HG02973 (cell line): ENCODE measurements around the gene BTBD2.

Experiments
- ATAC-seq: cut with Tn5 transposase; IDR thresholded peaks from one replicate; pipeline ENCODE4 v1.9.1; 2021; ENCODE audit warnings: moderate library complexity; ENCODE audit not compliant: unreplicated experiment

The BTBD2 gene

DNA sequence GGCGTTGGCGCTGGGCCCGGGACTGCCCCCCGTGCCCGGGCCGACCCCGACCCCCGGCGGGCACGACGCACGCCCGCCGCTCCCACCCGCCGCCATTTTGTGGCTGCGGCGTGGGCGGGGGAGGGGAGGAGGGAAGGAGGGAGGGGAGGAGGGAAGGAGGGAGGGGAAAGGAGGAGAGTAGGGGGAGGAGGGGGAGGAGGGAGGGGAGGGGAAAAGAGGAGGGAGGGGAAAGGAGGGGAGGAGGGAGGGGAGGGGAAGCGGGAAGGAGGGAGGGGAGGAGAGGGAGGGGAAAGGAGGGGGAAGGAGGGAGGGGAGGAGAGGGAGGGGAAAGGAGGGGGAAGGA is at the start of gene BTBD2:
BTBD2 (minus strand) TSS at position 107 of the 343 bp plus-strand sequence; CDS start at position 96, 11 bp downstream.
- ATAC-seq: no peak

DNA sequence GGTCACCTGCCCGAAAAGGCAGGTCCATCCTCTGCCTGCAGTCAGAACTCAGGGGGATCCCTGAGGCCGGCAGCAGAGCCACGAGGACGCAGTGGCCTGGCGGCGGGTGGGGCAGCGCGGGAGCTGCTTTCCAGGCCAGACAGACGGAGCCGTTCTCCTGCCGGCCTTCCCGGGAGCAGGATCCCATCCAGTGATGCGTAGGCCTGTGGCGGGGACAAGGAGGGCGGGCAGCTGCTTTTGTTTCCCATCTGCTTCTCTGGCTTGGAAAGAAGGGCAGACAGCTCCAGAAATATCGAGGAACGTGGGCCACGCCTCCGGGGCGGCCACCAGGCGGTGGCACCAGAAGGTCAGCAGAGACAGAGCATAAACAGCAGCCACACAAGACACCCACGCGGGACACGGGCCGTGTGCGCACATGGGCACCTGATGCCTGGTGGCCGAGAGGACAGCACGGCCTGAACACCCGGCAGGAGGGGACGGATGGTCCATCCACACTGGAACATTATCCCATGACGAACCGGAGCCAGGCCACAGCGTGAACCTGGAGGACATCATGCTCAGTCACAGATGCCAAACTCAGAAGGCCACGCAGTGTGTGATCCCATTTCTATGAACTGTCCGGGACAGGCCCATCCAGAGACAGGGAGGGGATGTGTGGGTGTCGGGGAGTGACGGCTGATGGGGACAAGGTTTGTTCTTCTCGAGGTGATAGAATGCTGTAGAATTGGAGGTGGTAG is 49.4 kb upstream of the BTBD2 start:
- ATAC-seq: no peak

- ATAC-seq: no peak
These were observed 48.9 kb upstream of the BTBD2 start for GRCh38 chr19:2064395-2064787.

DNA sequence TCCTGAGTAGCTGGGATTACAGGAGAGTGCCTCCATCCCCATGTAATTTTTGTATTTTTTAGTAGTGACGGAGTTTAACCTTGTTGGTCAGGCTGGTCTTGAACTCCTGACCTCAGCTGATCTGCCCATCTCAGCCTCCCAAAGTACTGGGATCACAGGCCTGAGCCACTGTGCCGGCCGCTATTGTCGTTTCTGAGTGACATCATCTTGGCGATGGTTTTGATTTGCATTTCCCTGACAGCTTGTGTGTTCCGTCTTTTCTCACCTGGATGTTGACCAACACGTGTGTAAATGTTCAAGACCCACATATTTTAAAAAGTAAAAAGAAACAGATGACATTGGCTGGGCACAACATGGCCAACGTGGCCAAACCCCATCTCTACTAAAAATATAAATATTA is 48.3 kb upstream of the BTBD2 start:
- ATAC-seq: no peak

GRCh38 chr19:2062770-2063169 is 47.3 kb upstream of the BTBD2 start:
- no peak for ATAC-seq

- ATAC-seq: no peak
These were observed 46.8 kb upstream of the BTBD2 start for GRCh38 chr19:2062389-2062729.

DNA sequence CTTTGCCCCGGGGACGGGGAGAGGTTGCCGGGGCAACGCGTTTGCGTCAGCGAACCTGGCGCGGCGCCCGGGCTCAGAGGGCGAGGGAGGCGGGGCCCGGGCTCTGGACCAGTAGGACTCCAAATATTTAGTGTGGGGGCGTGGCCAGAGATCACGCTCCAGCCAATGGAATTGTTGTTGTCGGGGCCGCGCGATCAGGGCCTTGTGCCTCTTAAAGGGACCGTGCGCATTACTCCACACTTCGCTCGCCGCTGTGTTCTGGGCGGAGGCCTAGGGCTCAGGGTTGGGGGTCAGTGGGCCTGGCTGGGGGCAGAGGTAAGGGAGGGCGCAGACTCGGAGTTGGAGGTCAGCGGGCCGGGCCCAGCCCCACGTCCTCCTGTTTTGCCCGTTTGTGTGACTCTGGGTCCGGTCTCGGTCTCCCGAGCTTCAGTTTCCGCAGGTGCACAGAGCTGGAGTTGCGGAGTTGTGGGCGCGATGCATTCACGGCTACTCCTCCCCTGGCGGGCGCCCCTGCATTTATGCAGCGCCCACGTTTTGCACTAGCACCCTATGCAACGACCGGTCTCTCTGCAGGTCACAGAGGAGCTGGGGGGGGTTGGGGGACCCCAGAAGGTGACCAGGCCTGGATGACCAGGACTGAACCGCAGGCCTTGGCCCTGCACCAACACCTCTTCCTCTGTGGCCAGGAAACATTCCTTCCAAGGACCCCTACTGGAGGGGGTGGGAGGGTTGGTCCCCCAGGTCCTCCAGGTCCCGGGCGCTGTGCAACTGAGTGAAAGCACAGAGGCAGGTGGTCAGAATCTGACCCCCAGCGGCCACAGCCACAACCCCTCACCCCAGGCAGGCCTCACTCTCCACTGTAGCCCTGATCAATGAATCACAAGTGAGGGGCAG is 46.2 kb upstream of the BTBD2 start:
- peak; percentile 64 for ATAC-seq

DNA sequence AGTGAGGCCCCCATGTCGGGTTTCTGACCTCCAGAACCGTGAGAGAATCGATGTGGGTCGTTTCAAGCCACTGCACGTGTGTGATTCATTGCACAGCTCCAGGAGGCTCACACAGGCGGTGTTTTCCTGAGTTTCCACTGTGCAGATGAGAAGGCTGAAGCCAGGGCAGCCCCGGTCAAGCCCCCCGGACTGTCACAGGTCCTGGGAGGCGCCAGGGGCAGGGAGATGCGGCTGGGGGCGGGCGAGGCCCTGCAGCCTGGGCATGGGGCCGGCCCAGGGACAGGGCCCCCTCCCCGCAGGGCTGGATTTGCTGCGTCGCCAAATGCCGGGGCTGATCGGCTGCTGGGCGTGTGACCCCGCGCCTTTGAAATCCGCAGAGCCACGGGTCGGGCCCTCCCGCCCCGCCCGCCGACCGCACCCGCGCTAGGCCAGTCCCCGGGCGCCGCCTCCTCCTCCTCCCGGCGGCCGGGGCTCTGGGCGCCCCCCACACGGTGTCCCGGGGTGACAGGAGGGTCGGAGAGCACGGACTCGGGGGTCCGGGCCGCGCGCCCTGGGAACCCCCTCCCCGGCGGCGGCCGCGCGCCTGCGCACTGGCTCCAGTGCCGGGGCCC is 45.5 kb upstream of the BTBD2 start:
- peak; percentile 9 for ATAC-seq

GRCh38 chr19:2059422-2060201 is 44.1 kb upstream of the BTBD2 start:
- no peak for ATAC-seq

DNA sequence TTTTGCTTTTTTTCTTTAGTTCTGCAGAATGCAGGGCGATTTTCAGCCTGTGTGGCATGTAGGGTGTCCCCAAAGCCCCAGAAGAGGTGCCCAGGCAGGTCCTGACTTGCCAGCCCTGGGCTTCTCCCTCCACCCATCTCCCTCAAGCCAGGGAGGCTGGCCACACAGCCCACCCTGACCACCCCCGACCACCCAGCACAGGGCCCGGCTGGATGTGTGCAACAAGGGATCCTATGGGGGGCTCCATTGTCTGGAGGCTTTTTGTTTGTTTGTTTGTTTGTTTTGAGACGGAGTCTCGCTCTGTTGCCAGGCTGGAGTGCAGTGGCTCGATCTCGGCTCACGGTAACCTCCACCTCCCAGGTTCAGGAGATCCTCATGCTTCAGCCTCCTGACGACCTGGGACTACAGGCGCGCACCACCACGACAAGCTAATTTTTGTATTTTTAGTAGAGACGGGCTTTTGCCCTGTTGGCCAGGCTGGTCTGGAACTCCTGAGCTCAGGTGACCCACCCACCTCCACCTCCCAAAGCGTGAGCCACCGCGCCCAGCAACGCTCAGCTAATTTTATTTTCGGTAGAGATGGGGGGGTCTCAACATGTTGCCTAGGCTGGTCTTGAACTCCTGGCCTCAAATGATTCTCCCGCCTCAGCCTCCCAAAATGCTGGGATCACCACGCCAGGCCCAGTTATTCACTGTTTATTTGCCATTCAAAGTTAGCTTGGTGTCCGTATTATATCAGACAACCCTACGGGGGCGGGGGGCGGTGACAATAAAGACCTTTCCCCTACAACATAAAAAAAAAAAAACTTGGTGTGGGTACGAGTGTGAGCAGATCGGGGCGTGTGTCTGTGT is 43.3 kb upstream of the BTBD2 start:
- ATAC-seq: no peak

DNA sequence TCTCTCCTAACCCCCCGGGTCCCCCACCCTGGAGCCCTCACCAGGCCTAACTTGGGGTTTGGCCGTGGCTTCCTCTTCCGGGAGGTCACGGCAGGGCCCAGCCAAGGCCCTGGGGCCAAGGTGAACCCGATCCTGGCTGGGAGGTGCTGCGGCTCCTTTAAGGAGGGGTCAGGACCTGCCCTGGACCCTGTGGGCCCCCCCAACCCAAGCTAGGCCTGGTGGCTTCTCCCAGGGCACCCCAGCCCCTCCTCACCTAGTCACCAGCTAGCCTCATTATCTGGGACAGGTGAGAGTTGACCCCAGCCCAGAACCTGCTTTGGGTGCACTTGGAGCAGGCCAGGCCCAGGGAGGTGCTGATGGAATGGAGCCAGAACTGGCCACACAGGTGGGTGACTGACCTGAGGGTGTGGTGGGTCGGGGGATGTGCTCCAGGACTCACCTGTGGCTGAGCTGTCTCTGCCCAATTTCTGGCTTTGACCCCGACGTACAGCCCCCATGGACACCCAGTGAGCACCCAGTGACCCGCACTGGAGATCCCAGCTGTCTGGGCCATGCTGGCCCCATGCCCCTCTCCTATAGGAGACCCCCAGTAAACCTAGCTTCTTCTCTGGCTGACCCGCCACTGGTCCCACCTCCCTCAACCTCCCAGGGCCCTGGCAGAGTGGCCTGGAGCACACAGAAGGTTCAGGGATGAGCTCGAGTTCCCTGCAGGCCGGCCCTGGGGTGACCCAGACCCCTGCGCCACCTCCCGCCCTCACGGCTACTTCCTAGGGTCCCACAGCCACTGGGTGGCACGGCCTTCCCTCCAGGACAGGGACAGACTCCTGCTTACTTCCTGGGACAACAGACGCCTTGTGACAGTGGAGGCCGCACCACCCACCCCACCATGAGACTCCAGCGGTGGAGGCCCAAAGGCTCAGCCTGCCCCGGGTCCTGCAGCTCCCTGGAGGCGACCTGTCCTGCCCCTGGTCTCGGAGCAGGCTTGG is 42.3 kb upstream of the BTBD2 start:
- ATAC-seq: no peak

- no peak for ATAC-seq
These were observed 41.3 kb upstream of the BTBD2 start for GRCh38 chr19:2056837-2057192.

GRCh38 chr19:2055931-2056836 is 40.7 kb upstream of the BTBD2 start:
- ATAC-seq: no peak

DNA sequence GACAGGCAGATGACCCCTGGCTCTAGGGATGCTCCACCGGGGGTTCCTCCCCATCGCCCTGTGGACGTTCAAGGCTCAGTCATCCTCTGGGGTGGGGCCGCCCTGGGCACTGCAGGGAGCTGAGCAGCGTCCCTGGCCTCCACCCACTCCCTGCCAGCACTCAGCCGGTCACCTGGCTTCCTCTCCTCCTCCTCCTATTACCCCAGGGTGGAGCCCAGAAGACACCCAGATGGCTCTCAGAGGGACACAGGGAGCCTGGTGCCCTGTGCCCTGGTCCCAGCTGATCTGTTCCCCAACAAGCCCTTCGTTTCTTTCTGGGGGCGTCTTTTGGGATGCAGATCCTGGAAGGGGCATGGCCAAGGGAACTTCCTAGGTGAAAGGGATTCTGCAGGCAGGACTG is 39.2 kb upstream of the BTBD2 start:
- ATAC-seq: no peak

DNA sequence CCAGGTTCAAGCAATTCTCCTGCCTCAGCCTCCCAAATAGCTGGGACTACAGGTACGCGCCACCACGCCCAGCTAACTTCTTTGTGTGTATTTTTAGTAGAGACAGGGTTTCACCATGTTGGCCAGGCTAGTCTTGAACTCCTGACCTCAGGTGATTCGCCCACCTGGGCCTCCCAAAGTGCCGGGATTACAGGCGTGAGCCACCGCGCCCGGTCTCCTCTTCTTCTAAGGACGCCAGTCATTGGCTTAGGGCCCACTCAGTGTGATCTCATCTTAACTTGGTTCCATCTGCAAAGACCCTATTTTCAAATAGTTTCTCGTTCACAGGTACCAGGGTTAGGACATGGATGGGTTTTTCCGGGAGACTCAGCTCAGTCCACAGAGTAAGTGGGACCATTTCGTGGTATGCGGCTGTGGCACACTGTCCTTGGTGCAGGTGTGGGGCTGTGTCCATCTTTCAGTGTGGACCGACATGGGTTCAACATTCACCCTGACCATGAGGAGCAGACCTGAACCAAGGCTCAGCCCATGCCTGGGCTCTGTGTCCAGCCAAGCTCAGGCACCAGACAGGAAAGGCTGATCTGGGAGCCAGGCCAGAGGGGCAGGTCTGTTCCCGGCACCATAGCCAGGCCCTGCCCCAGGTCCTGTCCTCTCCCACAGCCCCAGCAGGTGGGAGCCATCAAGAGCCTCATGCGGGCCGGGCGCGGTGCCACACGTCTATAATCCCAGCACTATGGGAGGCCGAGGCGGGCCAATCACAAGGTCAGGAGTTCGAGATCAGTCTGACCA is 38.3 kb upstream of the BTBD2 start:
- no peak for ATAC-seq

DNA sequence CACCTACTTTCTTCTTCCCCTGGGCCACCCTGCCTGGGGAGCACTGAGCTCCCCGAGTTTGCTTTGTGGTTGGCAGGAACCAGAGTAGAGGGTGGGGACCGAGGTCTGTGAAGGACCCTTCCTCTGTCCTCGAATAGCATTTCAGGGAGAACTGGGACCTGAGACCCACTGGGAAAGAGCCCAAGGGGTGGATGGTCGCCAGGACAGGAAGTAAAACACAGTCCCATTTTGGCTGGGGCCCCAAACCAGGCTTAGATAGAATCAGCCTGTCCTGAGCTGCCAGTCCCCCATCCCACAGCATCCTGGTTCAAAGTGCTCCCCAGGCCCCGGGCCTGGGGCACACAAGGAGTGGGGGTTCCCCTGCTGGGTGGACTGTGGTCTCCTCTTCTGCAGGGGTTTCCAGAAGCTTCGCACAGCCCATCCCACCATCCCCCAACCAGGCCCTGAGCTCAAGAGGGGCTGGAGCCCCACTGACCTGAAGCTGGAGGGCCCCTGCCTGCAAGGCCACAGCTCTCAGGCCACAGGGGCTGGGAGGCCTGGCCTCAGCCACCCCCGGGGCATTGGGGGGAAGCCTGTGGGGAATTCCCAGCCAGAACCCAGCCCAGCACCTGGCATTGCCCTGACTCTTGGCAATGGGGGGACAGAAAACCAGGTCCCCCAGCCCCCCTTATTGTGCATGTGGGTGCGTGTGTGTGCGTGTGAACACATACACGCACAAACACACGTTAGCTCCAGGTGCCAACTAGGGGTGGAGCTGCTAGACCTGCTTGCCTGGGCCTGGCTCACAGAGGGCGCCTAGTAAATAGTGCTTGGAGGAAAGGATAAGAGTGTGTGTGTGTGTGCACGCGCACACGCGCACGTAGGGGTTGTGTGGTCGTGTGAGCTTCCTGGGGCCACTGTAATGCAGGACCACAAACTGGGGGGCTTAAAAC is 36.5 kb upstream of the BTBD2 start:
- no peak for ATAC-seq
